Prostate gland (tissue), 2 donors: ENCODE measurements around the gene NTNG1.

Experiments
- POLR2A ChIP-seq: fragments of 450-650 bp; IDR thresholded peaks from one replicate; pipeline ENCODE4 v1.6.1; 2016; ENCODE audit warnings: antibody characterized with exemption, mild to moderate bottlenecking
- POLR2AphosphoS5 ChIP-seq: sonication (generic); formaldehyde crosslinking; IDR thresholded peaks from one replicate; pipeline ENCODE4 v1.6.1; 2017; ENCODE audit warnings: antibody characterized with exemption
- TF ChIP-seq, protein P1 (sequence below), 4 experiments: fragments of 200-600 bp in 2 of 4; fragments of 450-650 bp in 2 of 4; sonication (generic) in 2 of 4; IDR thresholded peaks; 1 replicate in 3 of 4; 2 replicates in 1 of 4; pipeline ENCODE4 v1.5.1; 2016 to 2019; ENCODE audit warnings: antibody characterized with exemption in 4 of 4, mild to moderate bottlenecking in 2 of 4, moderate library complexity in 2 of 4

- no peak for TF ChIP-seq POLR2AphosphoS5
- TF ChIP-seq POLR2A: no peak
- TF ChIP-seq, protein P1, sequence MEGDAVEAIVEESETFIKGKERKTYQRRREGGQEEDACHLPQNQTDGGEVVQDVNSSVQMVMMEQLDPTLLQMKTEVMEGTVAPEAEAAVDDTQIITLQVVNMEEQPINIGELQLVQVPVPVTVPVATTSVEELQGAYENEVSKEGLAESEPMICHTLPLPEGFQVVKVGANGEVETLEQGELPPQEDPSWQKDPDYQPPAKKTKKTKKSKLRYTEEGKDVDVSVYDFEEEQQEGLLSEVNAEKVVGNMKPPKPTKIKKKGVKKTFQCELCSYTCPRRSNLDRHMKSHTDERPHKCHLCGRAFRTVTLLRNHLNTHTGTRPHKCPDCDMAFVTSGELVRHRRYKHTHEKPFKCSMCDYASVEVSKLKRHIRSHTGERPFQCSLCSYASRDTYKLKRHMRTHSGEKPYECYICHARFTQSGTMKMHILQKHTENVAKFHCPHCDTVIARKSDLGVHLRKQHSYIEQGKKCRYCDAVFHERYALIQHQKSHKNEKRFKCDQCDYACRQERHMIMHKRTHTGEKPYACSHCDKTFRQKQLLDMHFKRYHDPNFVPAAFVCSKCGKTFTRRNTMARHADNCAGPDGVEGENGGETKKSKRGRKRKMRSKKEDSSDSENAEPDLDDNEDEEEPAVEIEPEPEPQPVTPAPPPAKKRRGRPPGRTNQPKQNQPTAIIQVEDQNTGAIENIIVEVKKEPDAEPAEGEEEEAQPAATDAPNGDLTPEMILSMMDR (IDR thresholded peaks at IDR 0.05): no peak
These were observed 266.2 kb downstream of the NTNG1 start for GRCh38 chr1:107407011-107407410.
